ENCODE data around the gene PROM2.

PROM2 gene

GRCh38 chr2:95276244-95276887 is 2.1 kb downstream of the PROM2 start:
- DNase-seq, result no peak
- no peaks in the 10 kb centered on the region for H3K4me1 ChIP-seq
- TF ChIP-seq, protein P1, sequence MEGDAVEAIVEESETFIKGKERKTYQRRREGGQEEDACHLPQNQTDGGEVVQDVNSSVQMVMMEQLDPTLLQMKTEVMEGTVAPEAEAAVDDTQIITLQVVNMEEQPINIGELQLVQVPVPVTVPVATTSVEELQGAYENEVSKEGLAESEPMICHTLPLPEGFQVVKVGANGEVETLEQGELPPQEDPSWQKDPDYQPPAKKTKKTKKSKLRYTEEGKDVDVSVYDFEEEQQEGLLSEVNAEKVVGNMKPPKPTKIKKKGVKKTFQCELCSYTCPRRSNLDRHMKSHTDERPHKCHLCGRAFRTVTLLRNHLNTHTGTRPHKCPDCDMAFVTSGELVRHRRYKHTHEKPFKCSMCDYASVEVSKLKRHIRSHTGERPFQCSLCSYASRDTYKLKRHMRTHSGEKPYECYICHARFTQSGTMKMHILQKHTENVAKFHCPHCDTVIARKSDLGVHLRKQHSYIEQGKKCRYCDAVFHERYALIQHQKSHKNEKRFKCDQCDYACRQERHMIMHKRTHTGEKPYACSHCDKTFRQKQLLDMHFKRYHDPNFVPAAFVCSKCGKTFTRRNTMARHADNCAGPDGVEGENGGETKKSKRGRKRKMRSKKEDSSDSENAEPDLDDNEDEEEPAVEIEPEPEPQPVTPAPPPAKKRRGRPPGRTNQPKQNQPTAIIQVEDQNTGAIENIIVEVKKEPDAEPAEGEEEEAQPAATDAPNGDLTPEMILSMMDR (IDR thresholded peaks at IDR 0.05; ENCODE audit: low read depth, low read length), result no peak
- no peak overlapping the region for H3K4me3 ChIP-seq (ENCODE audit: low read depth, low read length)
- H3K27me3 ChIP-seq, result no peaks in the 10 kb centered on the region
- H3K9me3 ChIP-seq, result no peaks in the 10 kb centered on the region
- no peaks in the 10 kb centered on the region for H3K36me3 ChIP-seq

DNA sequence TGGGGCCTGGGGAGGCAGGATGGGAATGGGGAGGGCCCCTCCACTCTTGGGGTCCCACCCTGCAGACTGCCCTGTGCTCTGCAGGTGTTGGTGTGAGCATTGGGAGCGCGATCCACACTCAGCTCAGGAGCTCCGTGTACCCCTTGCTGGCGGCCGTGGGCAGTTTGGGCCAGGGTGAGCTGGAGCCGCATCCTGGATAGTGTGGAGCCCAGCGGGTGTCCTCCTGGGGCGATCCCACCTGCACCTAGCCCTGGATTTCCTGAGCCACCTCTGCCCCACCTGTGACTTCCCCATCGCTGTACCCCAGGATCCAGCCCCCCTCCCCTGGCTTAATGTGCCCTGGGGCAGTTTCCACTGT is 2.6 kb downstream of the PROM2 start:
- Histone ChIP-seq H3K4me1 (no peaks in the 10 kb centered on the region), H3K36me3 (no peaks in the 10 kb centered on the region), H3K4me3 (ENCODE audit: low read depth, low read length) (no peak overlapping the region), H3K27me3 (no peaks in the 10 kb centered on the region), H3K9me3 (no peaks in the 10 kb centered on the region)
- TF ChIP-seq, protein P1 (IDR thresholded peaks at IDR 0.05; ENCODE audit: low read depth, low read length), result no peak
- DNase-seq, result no peak

GRCh38 chr2:95277246-95277906 is 3.1 kb downstream of the PROM2 start:
- Histone ChIP-seq H3K4me3 (ENCODE audit: low read depth, low read length) (no peak overlapping the region), H3K9me3 (no peaks in the 10 kb centered on the region), H3K4me1 (no peaks in the 10 kb centered on the region), H3K27me3 (no peaks in the 10 kb centered on the region), H3K36me3 (no peaks in the 10 kb centered on the region)
- DNase-seq, result no peak
- TF ChIP-seq, protein P1 (IDR thresholded peaks at IDR 0.05; ENCODE audit: low read depth, low read length), result no peak

GRCh38 chr2:95278051-95278471 is 3.8 kb downstream of the PROM2 start:
- no peak overlapping the region for H3K4me3 ChIP-seq (ENCODE audit: low read depth, low read length)
- no peak for DNase-seq
- H3K36me3 ChIP-seq, result no peaks in the 10 kb centered on the region
- no peaks in the 10 kb centered on the region for H3K27me3 ChIP-seq
- TF ChIP-seq, protein P1 (IDR thresholded peaks at IDR 0.05; ENCODE audit: low read depth, low read length), result no peak
- no peaks in the 10 kb centered on the region for H3K9me3 ChIP-seq
- no peaks in the 10 kb centered on the region for H3K4me1 ChIP-seq

DNA sequence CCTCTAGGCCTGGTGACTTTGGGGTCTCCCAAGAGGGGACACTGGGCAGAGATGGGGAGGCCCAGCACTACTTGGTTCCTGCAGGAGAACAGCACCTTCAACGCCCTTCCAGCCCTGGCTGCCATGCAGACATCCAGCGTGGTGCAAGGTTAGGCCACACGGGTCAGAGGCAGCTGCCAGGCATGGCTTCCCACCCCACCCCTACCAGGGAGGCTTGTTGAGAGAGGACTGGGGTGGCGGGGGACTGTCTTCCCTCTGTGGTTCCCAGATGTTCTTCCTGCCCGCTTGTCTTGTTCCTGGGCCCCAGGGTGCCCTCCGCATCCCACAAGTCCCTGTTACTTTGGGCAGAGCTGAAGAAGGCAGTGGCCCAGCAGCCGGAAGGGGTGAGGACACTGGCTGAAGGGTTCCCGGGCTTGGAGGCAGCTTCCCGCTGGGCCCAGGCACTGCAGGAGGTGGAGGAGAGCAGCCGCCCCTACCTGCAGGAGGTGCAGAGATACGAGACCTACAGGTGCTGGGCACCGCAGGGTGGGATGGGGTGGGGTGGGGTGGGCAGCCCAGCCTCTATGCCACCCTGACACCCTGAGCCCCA is 4.5 kb downstream of the PROM2 start:
- H3K36me3 ChIP-seq, result no peaks in the 10 kb centered on the region
- no peaks in the 10 kb centered on the region for H3K9me3 ChIP-seq
- DNase-seq, result no peak
- TF ChIP-seq, protein P1 (IDR thresholded peaks at IDR 0.05; ENCODE audit: low read depth, low read length), result no peak
- no peaks in the 10 kb centered on the region for H3K27me3 ChIP-seq
- no peak overlapping the region for H3K4me3 ChIP-seq (ENCODE audit: low read depth, low read length)
- H3K4me1 ChIP-seq, result no peaks in the 10 kb centered on the region
